ENCODE results near the gene CELF2. TPM values are rescaled to one million over a fixed set of nuclear protein-coding genes. Genes with fewer than 3 reads are reported as not detected.

Gene CELF2
- total and polyA plus RNA-seq, 2 experiments from 2014 or later, result 14.4 to 26.5 TPM

- H3F3A ChIP-seq (ENCODE audit: insufficient read depth), result no peaks in the 10 kb centered on the region
- H3K9ac ChIP-seq, result no peak overlapping the region
- no peaks in the 10 kb centered on the region for H3K27me3 ChIP-seq (replicated peaks; ENCODE audit: insufficient read depth)
- no peaks in the 10 kb centered on the region for H3K9me2 ChIP-seq (ENCODE audit: insufficient read depth)
- no peaks in the 10 kb centered on the region for H3K36me3 ChIP-seq (ENCODE audit: low read depth)
- WGBS, 2 experiments (ENCODE audit: low coverage in 1 of 2, low lambda C conversion rate in 2 of 2, missing lambda C conversion rate in 2 of 2), result 82 to 84% methylated on average over 11 of the region's 11 CpGs
- no peak overlapping the region for H3K27ac ChIP-seq
- in situ Hi-C loops (cut with MboI), result no loop called here
- H2AFZ ChIP-seq, result no peak overlapping the region
- H3K9me3 ChIP-seq (ENCODE audit: low read depth), result no peaks in the 10 kb centered on the region
- H3K79me2 ChIP-seq (ENCODE audit: insufficient read depth), result no peaks in the 10 kb centered on the region
- no peak for DNase-seq
- H3K4me3 ChIP-seq, result no peak overlapping the region
- TF ChIP-seq EZH2 (IDR thresholded peaks at IDR 0.05; ENCODE audit: insufficient read depth, poor library complexity, severe bottlenecking), result no peak
- TF ChIP-seq EZH2phosphoT487 (IDR thresholded peaks at IDR 0.05; ENCODE audit: insufficient read depth, low read depth), result no peak
- no peaks in the 10 kb centered on the region for H4K20me1 ChIP-seq (ENCODE audit: insufficient read depth)
- no peaks in the 10 kb centered on the region for H3K4me1 ChIP-seq (ENCODE audit: insufficient read depth)
- no peak overlapping the region for H3K4me2 ChIP-seq (ENCODE audit: unreplicated experiment)
Observed at GRCh38 chr10:11175823-11176243, 158.2 kb downstream of the CELF2 start.

- TF ChIP-seq EZH2 (IDR thresholded peaks at IDR 0.05; ENCODE audit: insufficient read depth, poor library complexity, severe bottlenecking) (no peak), EZH2phosphoT487 (IDR thresholded peaks at IDR 0.05; ENCODE audit: insufficient read depth, low read depth) (no peak)
- no peaks in the 10 kb centered on the region for H3F3A ChIP-seq (ENCODE audit: insufficient read depth)
- no peak for DNase-seq
- no peak overlapping the region for H3K9ac ChIP-seq
- in situ Hi-C loops (cut with MboI), result no loop called here
- H3K27me3 ChIP-seq (replicated peaks; ENCODE audit: insufficient read depth), result no peaks in the 10 kb centered on the region
- no peak overlapping the region for H3K27ac ChIP-seq
- H3K36me3 ChIP-seq (ENCODE audit: low read depth), result no peaks in the 10 kb centered on the region
- H3K79me2 ChIP-seq (ENCODE audit: insufficient read depth), result no peaks in the 10 kb centered on the region
- H3K4me1 ChIP-seq (ENCODE audit: insufficient read depth), result no peaks in the 10 kb centered on the region
- H3K9me3 ChIP-seq (ENCODE audit: low read depth), result no peaks in the 10 kb centered on the region
- no peak overlapping the region for H2AFZ ChIP-seq
- no peak overlapping the region for H3K4me3 ChIP-seq
- no peak overlapping the region for H3K4me2 ChIP-seq (ENCODE audit: unreplicated experiment)
- H3K9me2 ChIP-seq (ENCODE audit: insufficient read depth), result no peaks in the 10 kb centered on the region
- H4K20me1 ChIP-seq (ENCODE audit: insufficient read depth), result no peaks in the 10 kb centered on the region
- WGBS, 2 experiments (ENCODE audit: low coverage in 1 of 2, low lambda C conversion rate in 2 of 2, missing lambda C conversion rate in 2 of 2), result 70 to 78% methylated on average over 7 of the region's 7 CpGs
Observed at GRCh38 chr10:11176746-11177145, 159.1 kb downstream of the CELF2 start.

DNA sequence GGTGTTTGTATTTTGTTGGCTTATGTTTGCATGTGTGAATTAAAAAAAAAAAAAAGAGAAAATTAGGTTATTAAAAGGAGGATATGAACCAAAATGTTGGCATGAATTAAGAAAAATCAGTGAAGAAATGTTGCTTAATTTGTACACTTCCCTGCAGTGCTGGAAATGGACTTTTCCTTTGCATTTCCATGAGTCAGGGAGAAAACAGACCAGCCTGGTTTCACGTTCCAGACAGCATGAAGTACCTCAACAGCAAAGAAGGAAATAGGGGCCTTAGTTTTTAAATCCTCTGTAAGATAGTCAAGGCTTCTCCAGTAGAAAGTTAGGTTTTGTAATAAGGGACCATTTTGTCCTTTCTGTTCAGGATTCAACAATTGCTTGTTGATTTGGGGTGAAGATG is 159.7 kb downstream of the CELF2 start:
- Histone ChIP-seq H3K36me3 (ENCODE audit: low read depth) (no peaks in the 10 kb centered on the region), H3K27me3 (replicated peaks; ENCODE audit: insufficient read depth) (no peaks in the 10 kb centered on the region), H3K27ac (no peak overlapping the region), H4K20me1 (ENCODE audit: insufficient read depth) (no peaks in the 10 kb centered on the region), H3K4me2 (ENCODE audit: unreplicated experiment) (no peak overlapping the region), H3K9ac (no peak overlapping the region), H3K9me2 (ENCODE audit: insufficient read depth) (no peaks in the 10 kb centered on the region), H3F3A (ENCODE audit: insufficient read depth) (no peaks in the 10 kb centered on the region), H3K4me1 (ENCODE audit: insufficient read depth) (no peaks in the 10 kb centered on the region), H2AFZ (no peak overlapping the region), H3K9me3 (ENCODE audit: low read depth) (no peaks in the 10 kb centered on the region), H3K79me2 (ENCODE audit: insufficient read depth) (no peaks in the 10 kb centered on the region), H3K4me3 (no peak overlapping the region)
- TF ChIP-seq EZH2 (IDR thresholded peaks at IDR 0.05; ENCODE audit: insufficient read depth, poor library complexity, severe bottlenecking), result no peak
- in situ Hi-C loops (cut with MboI), result no loop called here
- 44 to 64% methylated on average over 1 of the region's 1 CpG for WGBS, 2 experiments (ENCODE audit: low coverage in 1 of 2, low lambda C conversion rate in 2 of 2, missing lambda C conversion rate in 2 of 2)
- no peak for DNase-seq

DNA sequence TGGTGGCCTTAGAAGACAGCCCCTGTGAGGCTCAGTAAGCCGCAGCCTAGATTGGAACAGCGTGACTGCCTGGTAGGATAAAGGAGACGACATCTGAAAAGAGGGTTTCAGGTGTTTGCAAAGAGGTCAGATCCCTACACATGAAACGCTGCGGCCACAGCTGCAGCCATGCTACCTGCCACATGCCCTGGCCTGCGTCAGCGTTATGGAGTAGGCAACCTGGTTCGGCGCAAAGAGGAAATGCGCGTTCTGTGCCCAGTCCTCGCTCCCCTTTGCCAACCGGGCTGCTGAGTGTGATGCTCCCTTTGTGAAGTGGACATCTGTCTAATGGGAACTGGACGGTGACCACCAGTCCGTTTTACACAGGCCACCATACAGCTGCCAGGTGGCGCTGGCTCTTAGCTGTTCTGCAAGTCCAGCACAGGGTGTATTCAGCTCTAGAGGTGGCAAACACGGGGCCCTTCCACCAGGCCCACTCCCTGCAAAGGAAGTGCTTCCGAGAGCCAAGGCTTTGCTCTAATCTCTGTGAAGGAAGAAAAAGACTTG is 160.3 kb downstream of the CELF2 start:
- 86 to 87% methylated on average over 17 to 18 of the region's 18 CpGs for WGBS, 2 experiments (ENCODE audit: low coverage in 1 of 2, low lambda C conversion rate in 2 of 2, missing lambda C conversion rate in 2 of 2)
- Histone ChIP-seq H3K4me2 (ENCODE audit: unreplicated experiment) (no peak overlapping the region), H3K4me1 (ENCODE audit: insufficient read depth) (no peaks in the 10 kb centered on the region), H3K27me3 (replicated peaks; ENCODE audit: insufficient read depth) (no peaks in the 10 kb centered on the region), H3K9me3 (ENCODE audit: low read depth) (no peaks in the 10 kb centered on the region), H2AFZ (no peak overlapping the region), H3K79me2 (ENCODE audit: insufficient read depth) (no peaks in the 10 kb centered on the region), H3F3A (ENCODE audit: insufficient read depth) (no peaks in the 10 kb centered on the region), H3K36me3 (ENCODE audit: low read depth) (no peaks in the 10 kb centered on the region), H3K27ac (no peak overlapping the region), H3K9ac (no peak overlapping the region), H3K4me3 (no peak overlapping the region), H4K20me1 (ENCODE audit: insufficient read depth) (no peaks in the 10 kb centered on the region), H3K9me2 (ENCODE audit: insufficient read depth) (no peaks in the 10 kb centered on the region)
- in situ Hi-C loops (cut with MboI), result no loop called here
- DNase-seq, result no peak
- no peak for TF ChIP-seq EZH2phosphoT487 (IDR thresholded peaks at IDR 0.05; ENCODE audit: insufficient read depth, low read depth)
- TF ChIP-seq EZH2 (IDR thresholded peaks at IDR 0.05; ENCODE audit: insufficient read depth, poor library complexity, severe bottlenecking), result no peak

Data from GM23248 (cell line).